H1 (cell line): Measurements from ENCODE around the gene GPR141. TPM values are rescaled to one million over a fixed set of nuclear protein-coding genes. Genes with fewer than 3 reads are reported as not detected.

ENCODE experiments used
- CHD1 ChIP-seq: IDR thresholded peaks from 2 replicates; pipeline ENCODE4 v1.6.1; 2012; ENCODE audit warnings: low read depth, low read length, improper control_type of control experiment
- CHD2 ChIP-seq: IDR thresholded peaks from 2 replicates; pipeline ENCODE4 v1.6.1; 2012; ENCODE audit warnings: low read length, improper control_type of control experiment
- EGR1 ChIP-seq: IDR thresholded peaks from 2 replicates; pipeline ENCODE4 v1.6.1; 2011; ENCODE audit warnings: low read depth, low read length, borderline replicate concordance
- NANOG ChIP-seq: IDR thresholded peaks from 2 replicates; pipeline ENCODE4 v1.6.1; 2011; ENCODE audit warnings: low read length, low read depth, mild to moderate bottlenecking, inconsistent platforms; ENCODE audit not compliant: insufficient read depth, poor library complexity, severe bottlenecking
- RFX5 ChIP-seq: IDR thresholded peaks from 2 replicates; pipeline ENCODE4 v1.6.1; 2011; ENCODE audit warnings: low read depth, low read length, improper control_type of control experiment, borderline replicate concordance
- polyA plus RNA-seq, 7 experiments: library from polyadenylated mRNA; depleted of rRNA in 3 of 7; stranded (reverse) in 5 of 7; unstranded in 2 of 7; fragments of >200 nt in 5 of 7; fragments of 200-250 nt in 2 of 7; gene quantifications; 1 replicate in 5 of 7; 2 replicates in 1 of 7; 4 replicates in 1 of 7; pipeline versions ENCODE4 v1.2.1 to v1.2.3, GENCODE V29; 2011 to 2013; ENCODE audit warnings: missing spikeins in 2 of 7, mixed read lengths in 2 of 7
- total RNA-seq: library from RNA; stranded (reverse); fragmentation: NEBNext Ultra II Directional; extraction: Animal tissue kit (Norgen Biotek cat#: 25700); gene quantifications from 2 replicates; pipeline ENCODE4 v1.2.1, GENCODE V29; 2021
- TF ChIP-seq, protein P1 (sequence below): IDR thresholded peaks from 2 replicates; pipeline ENCODE4 v1.6.1; 2011; ENCODE audit warnings: low read depth, mild to moderate bottlenecking, low read length; ENCODE audit not compliant: insufficient read depth

The GPR141 gene
- total and polyA plus RNA-seq, 2 of the 8 experiments (the other 6 are each of a cell fraction or from before 2014, with no cell fraction given): 0.45 to 1.0 TPM

DNA sequence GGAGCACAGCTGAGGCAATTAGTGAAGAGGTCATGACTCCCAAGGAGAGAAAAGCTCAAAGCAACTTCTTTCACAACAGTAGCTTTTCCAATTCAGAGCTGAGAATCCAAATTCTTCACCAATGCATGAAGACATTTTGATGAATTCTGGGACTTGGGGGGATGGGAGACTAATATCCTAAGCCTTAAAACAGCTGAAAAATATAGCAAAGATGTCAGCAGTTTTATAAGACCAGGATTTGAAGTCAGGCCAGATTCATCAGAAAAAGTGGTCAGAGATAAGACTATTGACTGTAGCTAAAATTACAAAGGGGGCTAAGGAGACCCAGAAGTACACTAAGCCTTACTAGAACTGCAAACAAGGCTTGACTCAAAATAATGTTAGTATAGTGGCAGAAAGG, 51.6 kb downstream of the GPR141 start (continued):
- TF ChIP-seq RFX5 (no peak), NANOG (no peak), CHD1 (no peak), EGR1 (no peak), CHD2 (no peak)
- TF ChIP-seq, protein P1, sequence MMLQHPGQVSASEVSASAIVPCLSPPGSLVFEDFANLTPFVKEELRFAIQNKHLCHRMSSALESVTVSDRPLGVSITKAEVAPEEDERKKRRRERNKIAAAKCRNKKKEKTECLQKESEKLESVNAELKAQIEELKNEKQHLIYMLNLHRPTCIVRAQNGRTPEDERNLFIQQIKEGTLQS: no peak
